MCF 10A (cell line): ENCODE data around the gene RRP1. TPM values are rescaled to one million over a fixed set of nuclear protein-coding genes. Genes with fewer than 3 reads are reported as not detected.

Experiments
- BruUV-seq: library from RNA; stranded (reverse); fragments of 400-500 nt; replicated peaks from 2 replicates; lab custom pipeline; 2021; lab: Mats Ljungman, UMichigan
- CTCF ChIA-PET: fragments of 300-600 bp; sonication (Branson Sonifier 250); formaldehyde crosslinking; extraction: SDS; loops from one replicate; lab custom pipeline; 2021; ENCODE audit warnings: antibody characterized with exemption, inconsistent platforms; lab: Yijun Ruan, JAX
- POLR2A ChIA-PET: fragments of 300-600, 350-650 bp; sonication (Branson Sonifier 250); formaldehyde crosslinking; extraction: SDS; loops from one replicate; lab custom pipeline; 2020; ENCODE audit warnings: antibody characterized with exemption, inconsistent platforms; lab: Yijun Ruan, JAX
- DNase-seq: peaks from one replicate; pipeline ENCODE4 v3.0.0-alpha.2; 2018; ENCODE audit not compliant: unreplicated experiment
- H3K27ac Mint-ChIP-seq: one replicate; pipeline ENCODE4 v1.8.0; 2022; ENCODE audit warnings: mild to moderate bottlenecking, low read depth, mixed read lengths; ENCODE audit not compliant: unreplicated experiment
- H3K27me3 Mint-ChIP-seq: one replicate; pipeline ENCODE4 v1.8.0; 2022; ENCODE audit warnings: mixed read lengths; ENCODE audit not compliant: insufficient read depth, unreplicated experiment
- H3K36me3 Mint-ChIP-seq: one replicate; pipeline ENCODE4 v1.8.0; 2022; ENCODE audit warnings: mild to moderate bottlenecking, moderate library complexity, mixed read lengths; ENCODE audit not compliant: insufficient read depth, unreplicated experiment
- H3K4me1 Mint-ChIP-seq: one replicate; pipeline ENCODE4 v1.8.0; 2022; ENCODE audit warnings: mixed read lengths; ENCODE audit not compliant: insufficient read depth, unreplicated experiment
- H3K4me3 Mint-ChIP-seq: one replicate; pipeline ENCODE4 v1.8.0; 2022; ENCODE audit warnings: mild to moderate bottlenecking, moderate library complexity, mixed read lengths; ENCODE audit not compliant: unreplicated experiment
- H3K9me3 Mint-ChIP-seq: one replicate; pipeline ENCODE4 v1.8.0; 2022; ENCODE audit warnings: mixed read lengths; ENCODE audit not compliant: unreplicated experiment
- intact Hi-C: fragments of 100-400 bp; cut with micrococcal nuclease; formaldehyde crosslinking; loops from 2 replicates; pipeline ENCODE4 v1.14.1; 2022
- total RNA-seq: library from RNA; stranded (reverse); gene quantifications from 2 replicates; pipeline ENCODE4 v1.2.3, GENCODE V29; 2022
- TF ChIP-seq, protein P1 (sequence below): fragments of 200-600 bp; IDR thresholded peaks from one replicate; pipeline ENCODE4 v1.8.0; 2022; ENCODE audit warnings: antibody characterized with exemption, mild to moderate bottlenecking; ENCODE audit not compliant: unreplicated experiment

The RRP1 gene
- total RNA-seq, 1 experiment from 2014 or later = 56.0 TPM

GRCh38 chr21:43770066-43770655 lies 19.2 kb upstream of the RRP1 start:
- POLR2A ChIA-PET = interaction anchor here (0.7 to 1.1 kb wide), 2 partner anchors 12 to 19 kb away, joined by 3 to 5 read pairs; no protein-coding TSS in a partner anchor
- CTCF ChIA-PET = interaction anchor here (0.6 kb wide), 1 partner anchor 776 kb away, joined by 3 read pairs; no protein-coding TSS in a partner anchor
- no TSS peak for BruUV-seq

GRCh38 chr21:43771199-43771675 lies 18.1 kb upstream of the RRP1 start:
- no TSS peak for BruUV-seq
- POLR2A ChIA-PET = interaction anchor here (1.1 to 4.1 kb wide), 5 partner anchors 9 to 43 kb away, joined by 4 to 13 read pairs (median 6); no protein-coding TSS in a partner anchor
- peaks cover 39% of the 10 kb centered on the region for H3K36me3 Mint-ChIP-seq
- intact Hi-C loops = no loop called here
- CTCF ChIA-PET = interaction anchor here (0.6 kb wide), 1 partner anchor 150 kb away, joined by 3 read pairs; no protein-coding TSS in a partner anchor
- DNase-seq = no peak
- peaks cover 27% of the 10 kb centered on the region for H3K4me1 Mint-ChIP-seq
- TF ChIP-seq, protein P1, sequence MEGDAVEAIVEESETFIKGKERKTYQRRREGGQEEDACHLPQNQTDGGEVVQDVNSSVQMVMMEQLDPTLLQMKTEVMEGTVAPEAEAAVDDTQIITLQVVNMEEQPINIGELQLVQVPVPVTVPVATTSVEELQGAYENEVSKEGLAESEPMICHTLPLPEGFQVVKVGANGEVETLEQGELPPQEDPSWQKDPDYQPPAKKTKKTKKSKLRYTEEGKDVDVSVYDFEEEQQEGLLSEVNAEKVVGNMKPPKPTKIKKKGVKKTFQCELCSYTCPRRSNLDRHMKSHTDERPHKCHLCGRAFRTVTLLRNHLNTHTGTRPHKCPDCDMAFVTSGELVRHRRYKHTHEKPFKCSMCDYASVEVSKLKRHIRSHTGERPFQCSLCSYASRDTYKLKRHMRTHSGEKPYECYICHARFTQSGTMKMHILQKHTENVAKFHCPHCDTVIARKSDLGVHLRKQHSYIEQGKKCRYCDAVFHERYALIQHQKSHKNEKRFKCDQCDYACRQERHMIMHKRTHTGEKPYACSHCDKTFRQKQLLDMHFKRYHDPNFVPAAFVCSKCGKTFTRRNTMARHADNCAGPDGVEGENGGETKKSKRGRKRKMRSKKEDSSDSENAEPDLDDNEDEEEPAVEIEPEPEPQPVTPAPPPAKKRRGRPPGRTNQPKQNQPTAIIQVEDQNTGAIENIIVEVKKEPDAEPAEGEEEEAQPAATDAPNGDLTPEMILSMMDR = no peak
- no peaks in the 10 kb centered on the region for H3K9me3 Mint-ChIP-seq
- H3K27ac Mint-ChIP-seq = no peak overlapping the region
- H3K4me3 Mint-ChIP-seq = no peak overlapping the region
- no peaks in the 10 kb centered on the region for H3K27me3 Mint-ChIP-seq

More at GRCh38 chr21:43770066-43770655, 19.2 kb upstream of the RRP1 start:
- peaks cover 28% of the 10 kb centered on the region for H3K4me1 Mint-ChIP-seq
- no peak overlapping the region for H3K27ac Mint-ChIP-seq
- intact Hi-C loops = no loop called here
- DNase-seq = no peak
- no peaks in the 10 kb centered on the region for H3K27me3 Mint-ChIP-seq
- H3K9me3 Mint-ChIP-seq = no peaks in the 10 kb centered on the region
- peaks cover 35% of the 10 kb centered on the region for H3K36me3 Mint-ChIP-seq
- no peak overlapping the region for H3K4me3 Mint-ChIP-seq
- TF ChIP-seq, protein P1 = no peak

DNA sequence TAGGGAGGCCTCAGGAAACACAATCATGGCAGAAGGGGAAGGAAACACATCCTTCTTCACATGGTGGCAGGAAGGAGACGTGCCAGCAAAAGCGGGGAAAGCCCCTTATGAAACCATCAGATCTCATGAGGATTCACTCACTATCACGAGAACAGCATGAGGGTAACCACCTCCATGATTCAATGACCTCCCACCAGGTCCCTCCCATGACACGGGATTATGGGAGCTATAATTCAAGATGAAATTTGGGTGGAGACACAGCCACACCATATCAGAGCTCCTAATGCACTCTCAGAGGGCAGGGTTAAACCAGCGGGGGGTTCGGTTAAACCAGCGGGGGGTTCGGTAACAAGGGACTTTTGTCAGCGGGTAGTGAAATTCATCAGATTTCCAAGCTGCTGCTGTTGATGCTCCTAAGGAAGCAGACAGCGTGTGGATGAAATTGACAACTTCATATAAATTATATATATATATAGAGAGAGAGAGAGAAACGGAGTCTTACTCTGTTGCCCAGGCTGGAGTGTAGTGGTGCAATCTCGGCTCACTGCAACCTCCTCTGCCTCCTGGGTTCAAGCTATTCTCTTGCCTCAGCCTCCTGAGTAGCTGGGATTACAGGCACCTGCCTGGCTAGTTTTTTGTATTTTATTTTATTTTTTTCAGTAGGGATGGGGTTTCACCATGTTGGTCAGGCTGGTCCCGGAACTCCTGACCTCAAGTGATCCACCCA lies 17.5 kb upstream of the RRP1 start:
- Mint-ChIP-seq H3K36me3 (peaks cover 39% of the 10 kb centered on the region), H3K9me3 (no peaks in the 10 kb centered on the region), H3K27me3 (no peaks in the 10 kb centered on the region), H3K27ac (no peak overlapping the region), H3K4me1 (peaks cover 27% of the 10 kb centered on the region), H3K4me3 (no peak overlapping the region)
- POLR2A ChIA-PET = interaction anchor here (0.7 to 4.1 kb wide), 6 partner anchors 8 to 235 kb away, joined by 3 to 13 read pairs (median 6); partner anchors contain the start of gene RRP1
- CTCF ChIA-PET = interaction anchor here (0.6 kb wide), 2 partner anchors 18 to 149 kb away, joined by 3 read pairs; partner anchors contain the start of gene RRP1
- no TSS peak for BruUV-seq
- DNase-seq = no peak
- TF ChIP-seq, protein P1 = no peak
- intact Hi-C loops = no loop called here

DNA sequence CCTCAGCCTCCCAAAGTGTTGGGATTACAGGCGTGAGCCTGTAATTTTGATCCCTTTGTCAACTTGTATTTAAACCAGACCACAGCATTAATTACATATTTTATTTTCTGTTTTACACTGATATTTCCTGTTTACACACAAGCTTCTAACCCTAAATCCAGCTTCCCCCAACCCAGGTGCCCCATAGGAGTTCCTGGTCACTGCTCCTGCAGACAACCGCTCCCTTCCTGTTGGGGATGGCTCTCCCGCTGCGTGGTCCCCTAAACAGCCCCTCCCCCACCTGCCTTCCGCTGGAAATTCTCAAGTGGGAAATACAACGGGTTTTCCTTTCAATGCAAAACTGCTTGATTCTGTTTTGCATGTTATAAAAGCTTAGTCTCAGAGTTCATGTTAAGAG lies 17.0 kb upstream of the RRP1 start:
- H3K27me3 Mint-ChIP-seq = no peaks in the 10 kb centered on the region
- intact Hi-C loops = no loop called here
- ChIA-PET CTCF (interaction anchor here (0.6 kb wide), 2 partner anchors 17 to 74 kb away, joined by 3 to 4 read pairs; partner anchors contain the start of gene RRP1), POLR2A (interaction anchor here (0.6 to 4.1 kb wide), 6 partner anchors 11 to 1574 kb away, joined by 3 to 13 read pairs (median 5); partner anchors contain the start of gene RRP1)
- H3K4me1 Mint-ChIP-seq = peaks cover 25% of the 10 kb centered on the region
- peaks cover 39% of the 10 kb centered on the region for H3K36me3 Mint-ChIP-seq
- TF ChIP-seq, protein P1 = no peak
- no peak overlapping the region for H3K27ac Mint-ChIP-seq
- no peak for DNase-seq
- BruUV-seq = no TSS peak
- no peak overlapping the region for H3K4me3 Mint-ChIP-seq
- H3K9me3 Mint-ChIP-seq = no peaks in the 10 kb centered on the region
